Subcutaneous adipose tissue (tissue), 4 donors: Measurements from ENCODE around the gene PPP1R15B. TPM values are rescaled to one million over a fixed set of nuclear protein-coding genes. Genes with fewer than 3 reads are reported as not detected.

Experiments used
- total RNA-seq, 4 donors: library from RNA; depleted of rRNA; stranded (reverse); fragments of >200 nt; gene quantifications; one replicate each; pipeline ENCODE4 v1.1.0, GENCODE V29; 2016
- TF ChIP-seq, protein P1 (sequence below): fragments of 450-650 bp; IDR thresholded peaks from one replicate; pipeline ENCODE4 v1.5.1; 2016; ENCODE audit warnings: low read depth, mild to moderate bottlenecking, control low read depth, antibody characterized with exemption, moderate library complexity

Gene PPP1R15B
- total RNA-seq, 4 donors from 2014 or later = 41.4 to 94.9 (median 53.2) TPM

DNA sequence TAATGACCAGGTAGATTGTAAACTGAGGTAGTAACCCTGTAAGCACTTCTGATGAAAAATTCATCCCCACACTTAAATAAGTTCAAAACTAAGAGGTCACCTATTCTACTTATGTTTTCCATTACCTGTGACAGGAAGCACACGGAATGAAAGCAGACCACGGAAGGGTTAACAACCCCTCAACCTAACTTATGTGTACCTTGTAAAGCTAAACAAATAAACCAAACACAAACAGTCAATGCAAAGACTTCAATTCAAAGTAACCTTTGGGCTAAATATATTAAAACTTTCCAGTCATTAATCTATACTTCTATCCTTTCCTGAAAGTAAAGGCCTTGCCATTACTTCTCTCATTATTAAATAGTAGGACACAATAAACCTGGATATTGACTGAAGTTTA lies 7.0 kb downstream of the PPP1R15B start:
- TF ChIP-seq, protein P1, sequence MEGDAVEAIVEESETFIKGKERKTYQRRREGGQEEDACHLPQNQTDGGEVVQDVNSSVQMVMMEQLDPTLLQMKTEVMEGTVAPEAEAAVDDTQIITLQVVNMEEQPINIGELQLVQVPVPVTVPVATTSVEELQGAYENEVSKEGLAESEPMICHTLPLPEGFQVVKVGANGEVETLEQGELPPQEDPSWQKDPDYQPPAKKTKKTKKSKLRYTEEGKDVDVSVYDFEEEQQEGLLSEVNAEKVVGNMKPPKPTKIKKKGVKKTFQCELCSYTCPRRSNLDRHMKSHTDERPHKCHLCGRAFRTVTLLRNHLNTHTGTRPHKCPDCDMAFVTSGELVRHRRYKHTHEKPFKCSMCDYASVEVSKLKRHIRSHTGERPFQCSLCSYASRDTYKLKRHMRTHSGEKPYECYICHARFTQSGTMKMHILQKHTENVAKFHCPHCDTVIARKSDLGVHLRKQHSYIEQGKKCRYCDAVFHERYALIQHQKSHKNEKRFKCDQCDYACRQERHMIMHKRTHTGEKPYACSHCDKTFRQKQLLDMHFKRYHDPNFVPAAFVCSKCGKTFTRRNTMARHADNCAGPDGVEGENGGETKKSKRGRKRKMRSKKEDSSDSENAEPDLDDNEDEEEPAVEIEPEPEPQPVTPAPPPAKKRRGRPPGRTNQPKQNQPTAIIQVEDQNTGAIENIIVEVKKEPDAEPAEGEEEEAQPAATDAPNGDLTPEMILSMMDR = no peak

DNA sequence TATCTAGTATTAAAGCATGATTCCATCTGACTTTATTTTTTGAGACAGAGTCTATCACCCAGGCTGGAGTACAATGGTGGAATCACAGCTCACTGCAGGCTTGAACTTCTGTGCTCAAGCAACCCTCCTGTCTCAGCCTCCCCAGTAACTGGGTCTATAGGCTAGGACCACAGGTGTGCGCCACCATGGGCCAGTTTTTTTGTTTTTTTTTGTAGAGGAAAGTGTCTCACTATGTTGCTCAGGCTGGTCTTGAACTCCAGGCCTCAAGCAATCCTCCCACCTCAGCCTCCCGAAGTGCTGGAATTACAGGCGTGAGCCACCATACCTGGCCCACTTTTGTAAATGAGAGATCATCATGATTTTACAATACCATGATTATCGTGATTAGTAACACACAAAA lies 9.2 kb downstream of the PPP1R15B start:
- TF ChIP-seq, protein P1 = no peak

DNA sequence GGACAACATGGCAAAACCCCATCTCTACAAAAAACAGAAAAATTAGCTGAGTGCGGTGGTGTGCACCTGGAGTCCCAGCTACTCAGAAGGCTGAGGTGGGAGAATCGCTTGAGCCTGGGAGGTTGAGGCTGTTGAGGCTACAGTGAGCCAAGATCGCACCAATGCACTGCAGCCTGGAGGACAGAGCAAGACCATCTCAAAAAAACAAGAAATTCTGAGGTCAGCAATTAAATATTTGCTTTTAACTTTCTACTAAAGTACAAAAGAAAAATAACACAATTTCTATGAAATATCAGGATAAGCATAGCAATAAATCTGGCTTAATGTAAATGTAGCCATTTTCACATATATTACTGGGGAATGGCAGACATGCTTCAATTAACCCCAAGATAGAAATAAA lies 9.9 kb downstream of the PPP1R15B start:
- TF ChIP-seq, protein P1 = no peak

DNA sequence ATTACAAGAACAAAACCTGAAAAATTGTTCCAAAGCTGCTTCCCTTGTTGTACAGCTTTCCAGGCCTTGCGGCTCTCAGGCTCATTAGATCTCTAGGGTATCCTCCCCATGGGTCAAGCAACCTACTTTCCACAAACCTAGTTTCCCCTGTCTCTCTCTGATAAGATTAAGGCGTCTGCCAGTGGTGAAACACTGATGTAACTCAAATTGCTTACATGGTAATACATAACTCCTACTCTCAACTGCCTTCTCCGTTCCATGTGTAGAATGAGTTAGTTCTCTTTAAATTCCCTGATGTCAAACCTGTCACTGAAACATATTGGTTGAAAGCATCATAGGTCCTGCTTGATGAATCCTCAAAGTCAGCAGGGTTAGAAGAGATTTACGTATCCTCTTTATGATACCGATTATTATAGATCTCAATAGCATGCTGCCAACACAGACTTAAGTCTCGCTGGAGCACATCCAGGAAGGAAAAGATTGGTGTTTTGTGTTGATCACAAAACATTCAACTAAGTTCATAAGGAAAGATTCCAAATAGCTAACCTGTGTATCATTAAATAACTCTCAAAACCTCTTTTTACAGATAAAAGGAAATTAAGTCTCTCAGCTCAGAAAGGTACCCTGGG lies 10.6 kb downstream of the PPP1R15B start:
- TF ChIP-seq, protein P1 = no peak

DNA sequence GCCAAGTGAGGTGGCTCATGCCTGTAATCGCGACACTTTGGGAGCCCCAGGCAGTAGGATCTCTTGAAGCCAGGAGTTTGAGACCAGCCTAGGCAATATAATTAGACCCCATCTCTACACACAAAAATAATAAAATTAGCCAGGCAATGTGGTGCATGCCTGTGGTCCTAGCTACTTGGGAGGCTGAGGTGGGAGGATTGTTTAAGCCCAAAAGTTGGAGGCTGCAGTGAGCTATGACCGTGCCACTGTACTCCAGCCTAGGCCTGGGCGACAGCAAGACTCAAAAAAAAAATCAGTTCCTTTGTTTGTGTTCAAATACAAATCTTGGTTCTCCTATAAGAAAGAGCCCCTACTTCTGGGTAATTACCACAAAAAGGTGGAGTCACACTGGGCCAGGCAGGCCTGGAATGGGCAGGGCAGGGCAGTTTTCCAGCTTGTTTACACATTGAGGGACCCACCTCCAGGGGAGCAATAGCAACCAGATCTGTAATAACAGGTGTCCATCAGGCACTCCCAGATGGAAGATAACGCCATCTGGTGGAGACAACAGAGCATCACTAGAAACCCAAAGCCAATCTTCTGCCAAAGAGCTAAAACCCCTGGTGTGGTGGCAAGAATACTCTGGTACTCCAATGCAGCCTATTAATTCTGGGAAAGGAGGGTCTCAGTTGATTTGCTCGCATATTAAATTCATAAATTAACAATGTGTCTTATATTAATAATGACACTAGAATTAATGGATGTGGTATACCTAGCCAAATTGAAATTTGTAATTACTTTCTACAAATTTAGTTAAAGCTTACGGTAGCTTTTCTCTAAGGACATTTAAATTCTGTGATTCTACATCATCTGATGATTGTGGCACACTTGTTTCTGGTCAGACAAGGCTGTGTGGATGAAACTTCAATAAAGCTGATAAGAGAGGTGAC lies 13.2 kb downstream of the PPP1R15B start:
- TF ChIP-seq, protein P1 = no peak

DNA sequence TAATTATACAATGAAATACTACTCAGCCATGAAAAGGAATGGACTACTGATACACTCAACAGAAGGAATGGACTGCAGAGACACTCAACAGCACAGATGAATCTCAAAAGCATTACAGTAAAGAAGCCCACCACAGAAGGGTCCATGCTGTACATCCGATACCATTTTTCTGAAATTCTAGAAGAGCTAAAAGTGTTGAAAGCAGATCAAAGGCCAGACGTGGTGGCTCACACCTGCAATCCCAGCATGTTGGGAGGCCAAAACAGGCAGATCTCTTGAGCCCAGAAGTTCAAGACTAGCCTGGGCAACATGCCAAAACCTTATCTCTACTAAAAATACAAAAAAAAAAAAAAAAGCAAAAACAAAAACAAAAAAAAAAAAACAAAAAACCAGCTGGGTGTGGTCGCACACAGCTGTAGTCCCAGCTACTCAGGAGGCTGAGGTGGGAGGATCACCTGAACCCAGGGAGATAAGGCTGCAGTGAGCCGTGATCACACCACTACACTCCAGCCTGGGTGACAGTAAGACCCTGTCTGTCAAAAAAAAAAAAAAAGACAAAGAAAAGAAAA lies 15.5 kb downstream of the PPP1R15B start:
- TF ChIP-seq, protein P1 = no peak

DNA sequence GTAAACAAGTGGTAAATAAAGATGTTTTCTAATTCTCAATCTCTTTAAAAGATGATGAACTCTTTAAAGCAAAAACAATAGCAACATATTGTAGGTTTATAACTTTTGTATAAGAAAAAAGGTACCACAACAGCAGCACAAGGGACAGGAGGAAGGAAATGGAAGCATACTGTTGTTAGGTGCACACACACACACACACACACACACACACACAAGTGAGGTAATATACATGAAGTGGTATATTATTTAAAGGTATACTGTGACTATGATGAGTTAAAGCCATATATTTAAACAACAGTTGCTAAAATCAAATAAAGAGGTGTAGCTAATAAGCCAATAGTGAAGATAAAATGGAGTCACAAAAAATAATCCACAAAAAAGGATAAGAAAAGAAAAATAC lies 20.0 kb downstream of the PPP1R15B start:
- TF ChIP-seq, protein P1 = no peak
